PC-9 (cell line): ENCODE measurements around the gene PRKG1. TPM values are rescaled to one million over a fixed set of nuclear protein-coding genes. Genes with fewer than 3 reads are reported as not detected.

Experiments used
- BruUV-seq: library from RNA; stranded (reverse); fragments of 400-500 nt; replicated peaks from 2 replicates; lab custom pipeline; 2021; lab: Mats Ljungman, UMichigan
- CTCF ChIA-PET: fragments of 300-600 bp; sonication (Branson Sonifier 250); formaldehyde crosslinking; loops from one replicate; lab custom pipeline; 2022; ENCODE audit warnings: antibody characterized with exemption; lab: Charles Lee
- POLR2A ChIA-PET: fragments of 300-600 bp; sonication (Branson Sonifier 250); formaldehyde crosslinking; loops from one replicate; lab custom pipeline; 2022; ENCODE audit warnings: antibody characterized with exemption; ENCODE audit not compliant: unreplicated experiment; lab: Charles Lee
- DNase-seq, 2 experiments: peaks; one replicate each; pipeline versions ENCODE4 v3.0.0 to v3.0.0-alpha.2; 2015 to 2022; ENCODE audit warnings: mixed read lengths in 1 of 2
- H2AFZ ChIP-seq: fragments of 200-600 bp; sonication (generic); 2 replicates; pipeline ENCODE4 v1.8.1; 2017; ENCODE audit warnings: antibody characterized with exemption
- H3F3A ChIP-seq: fragments of 200-600 bp; sonication (generic); 2 replicates; pipeline ENCODE4 v1.8.1; 2017; ENCODE audit warnings: antibody characterized with exemption, mild to moderate bottlenecking, low read depth; ENCODE audit not compliant: insufficient read depth
- H3K27ac ChIP-seq: fragments of 200-600 bp; sonication (generic); 2 replicates; pipeline ENCODE4 v1.6.1; 2016; ENCODE audit warnings: mixed run types
- H3K27me3 ChIP-seq: fragments of 200-600 bp; sonication (generic); 2 replicates; pipeline ENCODE4 v1.6.1; 2016; ENCODE audit warnings: low read depth, mixed run types; ENCODE audit not compliant: insufficient read depth
- H3K36me3 ChIP-seq: fragments of 200-600 bp; sonication (generic); 2 replicates; pipeline ENCODE4 v1.6.1; 2016; ENCODE audit warnings: low read depth, mixed run types
- H3K4me1 ChIP-seq: fragments of 200-600 bp; sonication (generic); replicated peaks from 2 replicates; pipeline ENCODE4 v1.6.1; 2016; ENCODE audit warnings: mixed run types; ENCODE audit not compliant: insufficient read depth
- H3K4me2 ChIP-seq: fragments of 200-600 bp; sonication (generic); 2 replicates; pipeline ENCODE4 v1.6.1; 2017; ENCODE audit warnings: mixed run types
- H3K4me3 ChIP-seq: fragments of 200-600 bp; sonication (generic); 2 replicates; pipeline ENCODE4 v1.6.1; 2016; ENCODE audit warnings: mixed run types
- H3K79me2 ChIP-seq: fragments of 200-600 bp; sonication (generic); 2 replicates; pipeline ENCODE4 v1.6.1; 2017; ENCODE audit warnings: low read depth, mixed run types
- H3K9me2 ChIP-seq: fragments of 200-600 bp; sonication (generic); 2 replicates; pipeline ENCODE4 v1.8.1; 2017; ENCODE audit warnings: mild to moderate bottlenecking; ENCODE audit not compliant: insufficient read depth
- H3K9me3 ChIP-seq: fragments of 200-600 bp; sonication (generic); 2 replicates; pipeline ENCODE4 v1.8.1; 2016; ENCODE audit warnings: low read depth; ENCODE audit not compliant: insufficient read depth
- H4K20me1 ChIP-seq: fragments of 200-600 bp; sonication (generic); 2 replicates; pipeline ENCODE4 v1.8.1; 2017; ENCODE audit not compliant: insufficient read depth
- EZH2 ChIP-seq: fragments of 200-600 bp; sonication (generic); IDR thresholded peaks from 2 replicates; pipeline ENCODE4 v1.8.0; 2017; ENCODE audit warnings: antibody characterized with exemption, low read depth
- intact Hi-C: fragments of 100-400 bp; cut with micrococcal nuclease; formaldehyde crosslinking; loops from one replicate; pipeline ENCODE4 v1.10.0; 2022; ENCODE audit not compliant: unreplicated experiment
- total RNA-seq: library from RNA; stranded (reverse); gene quantifications from 2 replicates; pipeline ENCODE4 v1.2.3, GENCODE V29; 2021
- TF ChIP-seq, protein P1 (sequence below): fragments of 200-600 bp; sonication (generic); conservative IDR thresholded peaks from 2 replicates; pipeline ENCODE4 v1.6.1; 2017; ENCODE audit warnings: mixed run types, antibody characterized with exemption, mild to moderate bottlenecking, moderate library complexity

The PRKG1 gene
- total RNA-seq, 1 experiment from 2014 or later = 0.70 TPM

DNA sequence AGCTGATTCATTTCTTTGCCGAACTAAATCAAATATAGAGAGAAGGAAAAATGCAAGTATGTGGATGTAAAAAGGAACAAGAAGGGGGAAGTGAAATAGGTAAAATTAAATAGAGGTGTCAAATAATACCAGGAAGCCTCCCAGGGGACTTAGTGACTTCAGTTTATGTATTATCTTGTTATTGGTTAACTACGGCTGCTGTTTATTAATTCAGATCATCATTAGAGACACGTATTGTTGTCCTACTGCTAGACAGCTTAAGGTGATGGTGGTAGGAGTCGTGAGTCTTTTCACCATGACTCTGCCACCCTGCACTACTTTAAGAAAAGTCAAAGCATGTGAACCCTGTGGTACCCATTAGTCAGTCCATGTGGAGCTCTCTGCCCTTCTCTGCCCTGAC lies 289.1 kb downstream of the PRKG1 start:
- no peaks in the 10 kb centered on the region for H3F3A ChIP-seq
- H3K4me3 ChIP-seq = no peak overlapping the region
- POLR2A ChIA-PET = no interaction called here
- H3K36me3 ChIP-seq = no peaks in the 10 kb centered on the region
- BruUV-seq = no TSS peak
- no peak for TF ChIP-seq EZH2
- TF ChIP-seq, protein P1, sequence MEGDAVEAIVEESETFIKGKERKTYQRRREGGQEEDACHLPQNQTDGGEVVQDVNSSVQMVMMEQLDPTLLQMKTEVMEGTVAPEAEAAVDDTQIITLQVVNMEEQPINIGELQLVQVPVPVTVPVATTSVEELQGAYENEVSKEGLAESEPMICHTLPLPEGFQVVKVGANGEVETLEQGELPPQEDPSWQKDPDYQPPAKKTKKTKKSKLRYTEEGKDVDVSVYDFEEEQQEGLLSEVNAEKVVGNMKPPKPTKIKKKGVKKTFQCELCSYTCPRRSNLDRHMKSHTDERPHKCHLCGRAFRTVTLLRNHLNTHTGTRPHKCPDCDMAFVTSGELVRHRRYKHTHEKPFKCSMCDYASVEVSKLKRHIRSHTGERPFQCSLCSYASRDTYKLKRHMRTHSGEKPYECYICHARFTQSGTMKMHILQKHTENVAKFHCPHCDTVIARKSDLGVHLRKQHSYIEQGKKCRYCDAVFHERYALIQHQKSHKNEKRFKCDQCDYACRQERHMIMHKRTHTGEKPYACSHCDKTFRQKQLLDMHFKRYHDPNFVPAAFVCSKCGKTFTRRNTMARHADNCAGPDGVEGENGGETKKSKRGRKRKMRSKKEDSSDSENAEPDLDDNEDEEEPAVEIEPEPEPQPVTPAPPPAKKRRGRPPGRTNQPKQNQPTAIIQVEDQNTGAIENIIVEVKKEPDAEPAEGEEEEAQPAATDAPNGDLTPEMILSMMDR = no peak
- H3K27me3 ChIP-seq = no peaks in the 10 kb centered on the region
- no peaks in the 10 kb centered on the region for H3K79me2 ChIP-seq
- no peaks in the 10 kb centered on the region for H3K4me1 ChIP-seq
- no peaks in the 10 kb centered on the region for H4K20me1 ChIP-seq
- no peak overlapping the region for H3K4me2 ChIP-seq
- DNase-seq = no peak
- no peak overlapping the region for H3K27ac ChIP-seq
- CTCF ChIA-PET = no interaction called here
- no peaks in the 10 kb centered on the region for H3K9me2 ChIP-seq
- no peaks in the 10 kb centered on the region for H3K9me3 ChIP-seq
- intact Hi-C loops = no loop called here
- no peak overlapping the region for H2AFZ ChIP-seq

DNA sequence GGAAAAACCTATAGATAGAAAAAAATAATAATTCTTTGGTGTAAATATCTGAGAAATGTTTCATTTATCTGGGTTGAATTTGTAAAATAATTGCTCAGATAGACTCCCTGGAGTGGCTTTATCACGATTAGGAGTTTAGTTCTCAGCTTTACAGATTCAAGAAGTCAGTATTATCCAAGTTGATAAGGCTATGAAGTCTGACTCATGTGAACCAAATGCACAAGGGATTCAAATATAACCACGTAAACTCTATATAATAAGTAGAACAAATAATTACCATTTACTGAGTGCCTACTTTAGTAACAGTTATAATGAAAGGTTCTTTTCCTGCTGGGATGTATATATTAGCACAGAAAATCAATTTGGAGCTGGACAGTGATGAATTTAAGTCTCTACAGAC lies 290.4 kb downstream of the PRKG1 start:
- Histone ChIP-seq H3K9me3 (no peaks in the 10 kb centered on the region), H4K20me1 (no peaks in the 10 kb centered on the region), H3K4me1 (no peaks in the 10 kb centered on the region), H3K4me2 (no peak overlapping the region), H3K27ac (no peak overlapping the region), H2AFZ (no peak overlapping the region), H3K36me3 (no peaks in the 10 kb centered on the region), H3K9me2 (no peaks in the 10 kb centered on the region), H3K4me3 (no peak overlapping the region), H3F3A (no peaks in the 10 kb centered on the region), H3K27me3 (no peaks in the 10 kb centered on the region), H3K79me2 (no peaks in the 10 kb centered on the region)
- TF ChIP-seq EZH2 = no peak
- TF ChIP-seq, protein P1 = no peak
- no TSS peak for BruUV-seq
- DNase-seq = no peak
- intact Hi-C loops = no loop called here
- ChIA-PET CTCF (no interaction called here), POLR2A (no interaction called here)

DNA sequence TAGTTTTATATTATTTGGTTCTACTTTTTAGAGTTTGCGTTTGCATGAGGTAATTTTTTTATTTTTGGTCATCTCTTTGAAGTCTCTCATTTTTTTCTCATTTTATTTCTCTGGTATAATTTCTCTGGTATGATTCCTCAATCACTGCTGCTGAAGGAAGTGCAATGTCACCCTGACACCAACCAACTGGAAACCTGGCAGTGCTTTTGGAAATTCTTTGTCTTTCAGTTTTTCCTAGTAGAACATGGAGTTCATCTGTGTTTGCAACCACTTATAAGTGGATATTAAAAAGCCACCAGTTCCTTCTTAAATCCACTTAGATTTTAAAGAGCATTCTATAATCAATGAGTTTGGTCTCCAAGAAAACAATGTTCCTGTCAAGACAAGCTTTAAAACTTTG lies 291.8 kb downstream of the PRKG1 start:
- no peak for DNase-seq
- no peaks in the 10 kb centered on the region for H3K27me3 ChIP-seq
- H3F3A ChIP-seq = no peaks in the 10 kb centered on the region
- H3K27ac ChIP-seq = no peak overlapping the region
- no peak overlapping the region for H3K4me3 ChIP-seq
- H3K9me2 ChIP-seq = no peaks in the 10 kb centered on the region
- H3K9me3 ChIP-seq = no peaks in the 10 kb centered on the region
- POLR2A ChIA-PET = no interaction called here
- TF ChIP-seq, protein P1 = no peak
- TF ChIP-seq EZH2 = no peak
- no peak overlapping the region for H3K4me2 ChIP-seq
- no TSS peak for BruUV-seq
- CTCF ChIA-PET = no interaction called here
- H3K4me1 ChIP-seq = no peaks in the 10 kb centered on the region
- no peaks in the 10 kb centered on the region for H3K79me2 ChIP-seq
- intact Hi-C loops = no loop called here
- H4K20me1 ChIP-seq = no peaks in the 10 kb centered on the region
- no peak overlapping the region for H2AFZ ChIP-seq
- no peaks in the 10 kb centered on the region for H3K36me3 ChIP-seq
